Measurements from ENCODE around the gene TENM4.

Gene TENM4

DNA sequence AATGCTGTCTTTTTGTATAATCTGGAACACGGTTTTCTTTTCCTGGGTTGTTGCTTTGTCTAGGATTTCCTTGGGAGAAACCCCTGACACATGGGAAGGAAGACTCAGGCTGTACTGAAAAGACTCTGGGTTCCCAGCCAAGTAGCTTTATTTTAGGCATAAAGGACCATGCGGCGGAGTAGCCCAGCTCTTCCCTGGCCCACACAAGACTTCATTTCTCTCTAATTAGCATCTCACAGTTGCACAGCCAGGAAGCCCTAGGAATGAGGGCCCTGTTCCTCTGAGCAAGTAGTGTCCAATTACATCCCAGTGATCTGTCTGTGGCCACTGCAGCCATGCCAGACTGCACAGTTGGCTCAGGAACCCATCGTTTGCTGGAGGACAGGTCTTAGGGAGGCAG lies 319.5 kb downstream of the TENM4 start:
- TF ChIP-seq, protein P1, sequence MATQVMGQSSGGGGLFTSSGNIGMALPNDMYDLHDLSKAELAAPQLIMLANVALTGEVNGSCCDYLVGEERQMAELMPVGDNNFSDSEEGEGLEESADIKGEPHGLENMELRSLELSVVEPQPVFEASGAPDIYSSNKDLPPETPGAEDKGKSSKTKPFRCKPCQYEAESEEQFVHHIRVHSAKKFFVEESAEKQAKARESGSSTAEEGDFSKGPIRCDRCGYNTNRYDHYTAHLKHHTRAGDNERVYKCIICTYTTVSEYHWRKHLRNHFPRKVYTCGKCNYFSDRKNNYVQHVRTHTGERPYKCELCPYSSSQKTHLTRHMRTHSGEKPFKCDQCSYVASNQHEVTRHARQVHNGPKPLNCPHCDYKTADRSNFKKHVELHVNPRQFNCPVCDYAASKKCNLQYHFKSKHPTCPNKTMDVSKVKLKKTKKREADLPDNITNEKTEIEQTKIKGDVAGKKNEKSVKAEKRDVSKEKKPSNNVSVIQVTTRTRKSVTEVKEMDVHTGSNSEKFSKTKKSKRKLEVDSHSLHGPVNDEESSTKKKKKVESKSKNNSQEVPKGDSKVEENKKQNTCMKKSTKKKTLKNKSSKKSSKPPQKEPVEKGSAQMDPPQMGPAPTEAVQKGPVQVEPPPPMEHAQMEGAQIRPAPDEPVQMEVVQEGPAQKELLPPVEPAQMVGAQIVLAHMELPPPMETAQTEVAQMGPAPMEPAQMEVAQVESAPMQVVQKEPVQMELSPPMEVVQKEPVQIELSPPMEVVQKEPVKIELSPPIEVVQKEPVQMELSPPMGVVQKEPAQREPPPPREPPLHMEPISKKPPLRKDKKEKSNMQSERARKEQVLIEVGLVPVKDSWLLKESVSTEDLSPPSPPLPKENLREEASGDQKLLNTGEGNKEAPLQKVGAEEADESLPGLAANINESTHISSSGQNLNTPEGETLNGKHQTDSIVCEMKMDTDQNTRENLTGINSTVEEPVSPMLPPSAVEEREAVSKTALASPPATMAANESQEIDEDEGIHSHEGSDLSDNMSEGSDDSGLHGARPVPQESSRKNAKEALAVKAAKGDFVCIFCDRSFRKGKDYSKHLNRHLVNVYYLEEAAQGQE (IDR thresholded peaks at IDR 0.05; ENCODE audit: insufficient read depth in 1 of 2, low read depth in 2 of 2, low read length in 2 of 2), result no peak
- no peak for TF ChIP-seq TAF1 (IDR thresholded peaks at IDR 0.05; ENCODE audit: borderline replicate concordance, insufficient read depth, low read length)
- no peak for TF ChIP-seq POLR2AphosphoS5 (IDR thresholded peaks at IDR 0.05; ENCODE audit: low read depth, low read length)
- no peak for TF ChIP-seq FOXP2 (optimal IDR thresholded peaks at IDR 0.05; ENCODE audit: borderline replicate concordance, extremely low read depth, extremely low read length, insufficient read depth)
- TF ChIP-seq SIN3A (IDR thresholded peaks at IDR 0.05; ENCODE audit: borderline replicate concordance, insufficient read depth, low read length), result no peak

DNA sequence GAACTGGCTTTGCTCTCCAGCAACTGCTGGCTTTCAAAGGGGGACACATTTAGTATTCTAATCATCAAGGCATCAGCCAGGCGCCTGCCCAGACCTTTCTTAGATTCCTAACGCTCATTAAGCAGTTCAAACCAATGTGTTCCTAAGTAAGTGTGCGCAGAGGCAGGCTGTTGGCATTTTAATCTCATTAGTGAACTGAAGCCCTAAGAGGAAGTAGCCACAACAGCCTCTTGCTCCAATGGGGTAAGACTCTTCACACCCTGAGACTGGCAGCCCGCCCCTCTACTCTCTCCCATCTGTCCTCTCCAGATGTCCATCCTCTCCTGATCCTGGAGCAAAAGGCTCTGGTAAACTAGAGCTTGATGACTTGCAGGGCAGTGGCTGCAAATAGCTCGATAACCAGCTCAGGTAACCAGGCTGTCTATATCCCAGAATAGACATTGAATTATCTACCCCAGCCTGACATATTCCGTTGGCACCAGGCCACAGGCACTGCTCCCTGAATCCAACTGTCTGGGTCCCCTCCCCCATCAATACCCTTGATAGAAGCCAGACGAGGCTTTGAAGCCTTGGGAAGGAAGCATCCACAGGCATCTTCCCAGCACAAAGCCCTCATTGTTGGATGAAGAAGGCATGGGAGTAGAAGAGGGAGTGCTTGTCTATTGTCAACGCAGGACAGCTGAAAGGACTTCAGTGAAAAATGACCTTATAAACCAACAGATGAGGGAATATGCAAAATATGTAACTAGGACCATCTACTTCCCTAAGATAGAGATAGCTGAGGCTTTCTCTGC lies 321.1 kb downstream of the TENM4 start:
- TF ChIP-seq, protein P1 (IDR thresholded peaks at IDR 0.05; ENCODE audit: insufficient read depth in 1 of 2, low read depth in 2 of 2, low read length in 2 of 2), result no peak
- TF ChIP-seq POLR2AphosphoS5 (IDR thresholded peaks at IDR 0.05; ENCODE audit: low read depth, low read length), result no peak
- no peak for TF ChIP-seq SIN3A (IDR thresholded peaks at IDR 0.05; ENCODE audit: borderline replicate concordance, insufficient read depth, low read length)
- no peak for TF ChIP-seq TAF1 (IDR thresholded peaks at IDR 0.05; ENCODE audit: borderline replicate concordance, insufficient read depth, low read length)
- no peak for TF ChIP-seq FOXP2 (optimal IDR thresholded peaks at IDR 0.05; ENCODE audit: borderline replicate concordance, extremely low read depth, extremely low read length, insufficient read depth)

DNA sequence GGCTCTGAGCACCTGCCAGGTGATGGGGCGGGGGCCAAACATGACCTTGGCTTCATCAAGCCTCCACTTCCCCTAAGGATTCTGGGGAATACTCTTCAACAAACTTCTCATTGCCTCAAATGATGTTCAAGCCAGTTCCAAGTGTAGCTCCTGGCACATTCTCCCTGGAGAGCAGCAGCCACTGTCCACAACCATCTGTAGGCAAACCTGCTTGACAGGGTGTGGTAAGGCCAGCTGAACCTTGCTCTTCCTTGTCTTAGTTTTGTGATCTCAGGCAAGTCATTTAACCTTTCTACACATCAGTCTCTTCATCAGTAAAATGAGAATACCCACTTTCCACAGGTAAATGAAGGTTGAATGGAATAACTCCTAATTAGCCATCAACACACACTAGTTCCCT lies 323.3 kb downstream of the TENM4 start:
- TF ChIP-seq FOXP2 (optimal IDR thresholded peaks at IDR 0.05; ENCODE audit: borderline replicate concordance, extremely low read depth, extremely low read length, insufficient read depth) (no peak), POLR2AphosphoS5 (IDR thresholded peaks at IDR 0.05; ENCODE audit: low read depth, low read length) (no peak), SIN3A (IDR thresholded peaks at IDR 0.05; ENCODE audit: borderline replicate concordance, insufficient read depth, low read length) (no peak), TAF1 (IDR thresholded peaks at IDR 0.05; ENCODE audit: borderline replicate concordance, insufficient read depth, low read length) (no peak)
- TF ChIP-seq, protein P1 (IDR thresholded peaks at IDR 0.05; ENCODE audit: insufficient read depth in 1 of 2, low read depth in 2 of 2, low read length in 2 of 2), result no peak

DNA sequence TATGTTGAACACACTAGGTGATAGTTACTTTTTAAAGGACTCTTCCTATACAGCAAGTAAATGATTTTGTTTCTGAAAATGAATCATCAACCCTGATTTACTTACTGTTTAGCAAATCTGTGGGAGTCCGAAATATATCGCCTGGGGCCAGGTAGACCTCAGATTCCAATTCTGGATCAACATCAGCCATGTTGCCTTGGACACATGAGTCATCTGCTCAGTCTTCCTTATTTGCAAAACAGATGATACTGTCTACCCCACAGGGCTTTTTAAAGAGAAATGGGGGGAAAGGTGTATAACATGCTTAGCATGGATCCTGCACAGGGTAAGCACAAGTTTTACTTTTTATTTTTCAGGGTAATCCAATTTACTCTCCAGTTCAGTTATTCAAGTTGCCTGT lies 324.2 kb downstream of the TENM4 start:
- TF ChIP-seq, protein P1 (IDR thresholded peaks at IDR 0.05; ENCODE audit: insufficient read depth in 1 of 2, low read depth in 2 of 2, low read length in 2 of 2), result no peak
- no peak for TF ChIP-seq POLR2AphosphoS5 (IDR thresholded peaks at IDR 0.05; ENCODE audit: low read depth, low read length)
- no peak for TF ChIP-seq TAF1 (IDR thresholded peaks at IDR 0.05; ENCODE audit: borderline replicate concordance, insufficient read depth, low read length)
- TF ChIP-seq SIN3A (IDR thresholded peaks at IDR 0.05; ENCODE audit: borderline replicate concordance, insufficient read depth, low read length), result no peak
- no peak for TF ChIP-seq FOXP2 (optimal IDR thresholded peaks at IDR 0.05; ENCODE audit: borderline replicate concordance, extremely low read depth, extremely low read length, insufficient read depth)
